HG02678 (cell line): ENCODE measurements around the gene CDCA8.
"Not testable (repeated sequence)": the region's sequence is repeated elsewhere in the genome, so short reads cannot be mapped to it uniquely, and the experiment has no call there.

Source experiments
- ATAC-seq: cut with Tn5 transposase; IDR thresholded peaks from one replicate; pipeline ENCODE4 v1.9.1; 2021; ENCODE audit warnings: mild to moderate bottlenecking, moderate library complexity; ENCODE audit not compliant: unreplicated experiment

The CDCA8 gene

GRCh38 chr1:37732111-37732780 is 39.9 kb downstream of the CDCA8 start:
- no peak for ATAC-seq

GRCh38 chr1:37734629-37735591 is 42.6 kb downstream of the CDCA8 start:
- ATAC-seq = no peak

- not testable (repeated sequence) for ATAC-seq
Measured at GRCh38 chr1:37737975-37738374, 45.7 kb downstream of the CDCA8 start.

GRCh38 chr1:37738619-37739018 is 46.3 kb downstream of the CDCA8 start:
- ATAC-seq = not testable (repeated sequence)

GRCh38 chr1:37739222-37739621 is 46.9 kb downstream of the CDCA8 start:
- ATAC-seq = no peak

GRCh38 chr1:37741130-37741529 is 48.8 kb downstream of the CDCA8 start:
- no peak for ATAC-seq

- no peak for ATAC-seq
Measured at GRCh38 chr1:37741662-37742061, 49.3 kb downstream of the CDCA8 start.

- ATAC-seq = no peak
Measured at GRCh38 chr1:37746806-37747205, 54.5 kb downstream of the CDCA8 start.

GRCh38 chr1:37748565-37748964 is 56.2 kb downstream of the CDCA8 start:
- no peak for ATAC-seq

GRCh38 chr1:37752213-37752582 is 59.9 kb downstream of the CDCA8 start:
- ATAC-seq = no peak

GRCh38 chr1:37752583-37753471 is 60.5 kb downstream of the CDCA8 start:
- no peak for ATAC-seq

GRCh38 chr1:37753473-37754321 is 61.4 kb downstream of the CDCA8 start:
- ATAC-seq = no peak

- no peak for ATAC-seq
Measured at GRCh38 chr1:37755290-37755689, 63.0 kb downstream of the CDCA8 start.

- no peak for ATAC-seq
Measured at GRCh38 chr1:37755951-37756560, 63.7 kb downstream of the CDCA8 start.
